Nucleus accumbens (tissue), 56 donors: Measurements from ENCODE around the gene HAS3.
"Not testable (repeated sequence)": the region's sequence is repeated elsewhere in the genome, so short reads cannot be mapped to it uniquely, and the experiment has no call there.

ENCODE experiments used
- DNase-seq, 56 donors: peaks; one replicate each; lab custom pipeline; 2025; lab: John Stamatoyannopoulos, UW

The HAS3 gene

DNA sequence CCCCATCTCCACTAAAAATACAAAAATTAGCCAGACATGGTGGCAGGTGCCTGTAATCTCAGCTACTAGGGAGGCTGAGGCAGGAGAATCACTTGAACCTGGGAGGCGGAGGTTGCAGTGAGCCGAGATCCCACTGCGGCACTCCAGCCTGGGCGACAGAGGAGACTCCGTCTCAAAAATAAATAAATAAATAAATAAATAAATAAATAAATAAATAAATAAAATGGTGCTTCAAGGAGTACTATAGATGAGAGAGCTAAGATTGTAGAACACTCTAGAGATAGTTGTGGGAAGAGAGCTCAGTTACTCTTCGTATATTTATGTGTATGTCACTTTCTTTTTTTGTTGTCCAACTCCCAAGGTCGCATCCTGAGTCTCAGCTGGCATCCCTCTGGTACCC is 34.0 kb downstream of the HAS3 start:
- not testable (repeated sequence) for DNase-seq

DNA sequence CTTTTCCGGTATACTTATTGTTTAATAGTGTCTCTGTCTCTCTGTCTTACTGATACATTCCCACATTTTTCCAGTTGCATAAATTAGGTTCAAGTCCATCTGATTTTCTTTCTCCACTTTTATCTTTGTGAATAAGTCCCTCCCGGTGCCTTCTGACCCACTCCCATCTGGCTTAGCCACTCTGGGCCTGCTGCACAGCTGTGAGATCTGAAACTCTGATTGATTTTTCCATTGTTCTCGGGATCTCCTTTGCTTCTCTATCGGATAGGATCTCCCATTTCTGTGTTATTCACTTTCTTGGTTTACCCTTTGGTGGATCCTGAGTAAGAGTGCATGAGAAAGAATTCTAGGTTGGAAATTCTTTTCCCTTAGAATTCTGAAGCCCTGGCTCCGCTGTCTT is 35.6 kb downstream of the HAS3 start:
- no peak for DNase-seq

GRCh38 chr16:69141936-69142335 is 36.5 kb downstream of the HAS3 start:
- no peak for DNase-seq

GRCh38 chr16:69143116-69143515 is 37.7 kb downstream of the HAS3 start:
- no peak for DNase-seq

- DNase-seq: no peak
Observed at GRCh38 chr16:69145658-69146057, 40.2 kb downstream of the HAS3 start.

DNA sequence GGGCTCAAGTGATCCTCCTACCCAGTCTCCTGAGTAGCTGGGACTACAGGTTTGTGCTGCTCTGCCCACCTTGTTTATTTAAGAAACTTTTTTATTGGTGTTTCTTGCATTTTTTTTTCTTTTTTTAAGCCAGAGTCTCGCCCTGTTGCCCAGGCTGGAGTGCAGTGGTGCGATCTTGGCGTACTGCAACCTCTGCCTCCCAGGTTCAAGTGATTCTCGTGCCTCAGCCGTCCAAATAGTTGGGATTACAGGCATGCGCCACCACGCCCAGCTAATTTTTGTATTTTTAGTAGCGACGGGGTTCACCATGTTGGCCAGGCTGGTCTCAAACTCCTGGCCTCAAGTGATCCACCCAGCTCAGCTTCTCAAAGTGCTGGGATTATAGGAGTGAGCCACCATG is 44.2 kb downstream of the HAS3 start:
- DNase-seq: not testable (repeated sequence)

GRCh38 chr16:69150146-69150865 is 44.9 kb downstream of the HAS3 start:
- peak in 32 of 56 donors; percentile 3 to 80 (median 24) for DNase-seq

DNA sequence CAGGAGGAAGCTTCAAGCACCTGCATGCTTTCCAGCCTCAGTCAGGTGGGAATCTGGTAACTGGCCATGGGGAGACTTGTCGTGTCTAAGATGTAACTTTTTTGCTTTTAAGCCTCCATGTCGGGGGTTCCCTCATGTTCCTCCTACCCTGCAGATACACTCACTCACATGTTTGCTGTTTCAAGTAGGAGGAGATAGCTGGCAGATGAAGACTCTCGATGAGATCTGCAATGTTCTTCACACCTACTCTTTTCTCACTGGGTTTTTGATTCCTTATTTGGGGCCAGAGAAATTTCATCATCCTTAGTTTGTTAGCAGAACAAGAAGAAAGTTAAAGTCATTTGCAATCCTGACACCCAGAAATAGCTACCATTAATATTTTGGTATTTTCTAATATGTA is 51.7 kb downstream of the HAS3 start:
- DNase-seq: peak in 11 of 56 donors; percentile 1 to 54 (median 14)

DNA sequence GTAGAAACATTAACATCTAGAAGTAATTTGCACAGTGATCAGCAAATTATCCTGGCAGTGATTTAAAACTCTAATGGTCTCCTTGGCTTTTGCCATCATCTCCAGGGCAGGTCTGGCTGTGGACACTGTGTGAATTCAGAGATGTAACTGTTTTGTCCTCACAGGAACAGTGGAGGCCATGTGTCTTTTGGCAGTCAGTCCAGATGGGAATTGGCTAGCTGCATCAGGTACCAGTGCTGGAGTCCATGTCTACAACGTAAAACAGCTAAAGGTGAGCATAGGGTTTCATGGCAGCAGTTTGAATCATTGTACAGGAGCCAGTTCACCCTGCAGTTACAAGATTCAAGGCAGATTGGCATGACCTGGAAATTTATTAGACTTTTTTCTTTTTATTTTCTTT is 54.7 kb downstream of the HAS3 start:
- DNase-seq: no peak

DNA sequence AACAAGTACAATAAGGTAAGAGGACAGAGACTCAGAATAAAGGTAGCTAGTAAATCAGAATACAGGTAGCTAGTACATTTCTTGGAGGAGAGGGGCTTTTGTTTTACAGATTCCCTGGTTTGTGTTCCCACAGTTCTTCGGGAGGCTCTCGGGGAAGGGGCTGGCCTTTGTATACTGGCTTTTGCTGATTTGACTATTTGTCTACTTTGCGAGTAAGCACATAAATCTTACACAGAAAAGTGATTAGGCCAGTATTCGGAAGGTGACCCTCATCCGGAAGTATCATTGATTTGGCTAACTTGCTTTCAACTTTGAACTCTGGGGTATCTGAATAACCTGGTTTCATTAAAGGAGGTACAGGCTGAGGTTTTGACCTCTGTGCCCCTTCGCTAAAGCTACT is 60.1 kb downstream of the HAS3 start:
- no peak for DNase-seq

GRCh38 chr16:69166221-69166833 is 60.9 kb downstream of the HAS3 start:
- peak in 10 of 56 donors; percentile 6 to 41 (median 23) for DNase-seq

DNA sequence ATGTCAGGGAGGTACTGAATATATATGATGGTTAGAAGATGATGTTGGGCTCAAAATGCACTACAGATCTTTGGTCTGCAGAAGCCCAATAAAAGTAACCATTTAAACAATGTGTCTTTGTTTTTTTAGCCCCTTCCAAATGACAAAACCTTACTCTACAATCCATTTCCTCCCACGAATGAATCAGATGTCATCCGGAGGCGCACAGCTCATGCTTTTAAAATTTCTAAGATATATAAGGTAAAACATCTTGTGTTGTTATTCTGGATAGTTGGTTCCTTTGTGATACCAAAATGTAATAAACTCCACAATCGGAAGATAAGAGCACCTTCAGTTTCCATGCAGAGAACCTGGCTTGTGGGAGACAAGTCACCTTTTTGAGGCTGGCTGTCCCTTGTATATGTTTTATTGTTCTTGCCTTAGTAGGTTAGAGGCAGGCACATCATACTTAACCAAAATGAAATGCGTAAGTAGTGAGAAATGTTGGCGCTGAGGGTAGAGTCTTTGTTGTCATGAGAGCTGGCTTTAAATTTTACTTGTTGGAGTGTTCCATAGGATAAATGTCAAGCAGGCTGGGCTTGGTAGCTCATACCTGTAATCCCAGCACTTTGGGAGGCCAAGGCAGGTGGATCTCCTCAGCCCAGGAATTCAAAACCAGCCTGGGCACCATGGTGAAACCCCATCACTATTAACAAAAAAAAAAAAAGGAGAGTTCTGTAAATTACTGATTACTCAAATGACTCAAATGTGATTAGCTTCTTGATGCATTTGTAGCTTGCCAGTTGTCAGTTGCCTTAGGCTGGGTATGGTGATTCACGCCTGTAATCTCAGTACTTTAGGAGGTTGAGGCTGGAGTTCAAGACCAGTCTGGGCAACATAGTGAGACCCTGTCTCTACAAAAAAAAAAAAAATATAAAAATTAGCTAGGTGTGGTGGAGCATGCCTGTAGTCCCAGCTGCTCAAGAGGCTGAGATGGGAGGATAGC is 61.8 kb downstream of the HAS3 start:
- peak in 4 of 56 donors; percentile 5 to 24 (median 8) for DNase-seq
